Subcutaneous preadipocyte (primary cell): ENCODE measurements around the gene GLT1D1. TPM values are rescaled to one million over a fixed set of nuclear protein-coding genes. Genes with fewer than 3 reads are reported as not detected.

Source experiments
- total RNA-seq: library from RNA; depleted of rRNA; stranded (reverse); fragments of >200 nt; gene quantifications from 2 replicates; pipeline ENCODE4 v1.2.3, GENCODE V29; 2012

Gene GLT1D1
- total RNA-seq: not detected in 2 replicates

DNA sequence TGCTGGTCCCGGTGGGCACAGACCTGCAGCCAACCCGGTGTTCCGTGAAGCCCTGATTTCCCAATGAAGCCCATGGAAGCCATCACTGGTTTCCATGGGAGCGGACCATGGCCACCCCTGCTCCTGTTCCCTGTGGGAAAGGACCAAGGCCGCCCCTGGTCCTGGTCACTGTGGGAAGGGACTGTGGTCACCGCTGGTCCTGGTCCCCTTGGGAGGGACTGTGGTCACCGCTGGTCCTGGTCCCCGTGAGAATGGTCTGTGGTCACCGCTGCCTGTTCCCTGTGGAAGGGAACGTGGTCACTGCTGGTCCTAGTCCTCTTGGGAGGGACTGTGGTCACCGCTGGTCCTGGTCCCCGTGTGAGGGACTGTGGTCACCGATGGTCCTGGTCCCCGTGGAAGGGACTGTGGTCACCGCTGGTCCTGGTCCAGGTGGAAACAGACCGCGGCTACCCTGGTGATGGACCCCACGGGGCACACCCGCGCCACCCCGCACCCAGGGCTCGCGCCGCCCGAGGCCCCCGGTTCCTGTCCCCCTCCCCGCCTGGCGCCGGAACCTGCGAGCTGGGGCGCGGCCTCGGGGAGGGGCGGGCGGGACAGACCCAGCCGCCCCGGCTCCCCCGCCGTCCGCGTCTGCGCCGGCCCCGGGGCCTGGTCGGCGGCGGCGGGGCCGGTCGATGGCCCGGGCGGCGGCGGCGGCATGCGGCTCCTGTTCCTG, at the start of gene GLT1D1:
Gene GLT1D1, plus strand, starts transcription at position 594 of the 715 bp plus-strand sequence. Its CDS starts 104 bp downstream, at position 698.

GRCh38 chr12:128823916-128824839, 29.1 kb upstream of the GLT1D1 start, which contains the start of gene SLC15A4:
SLC15A4 (minus strand) TSS chr12:128823958; CDS start chr12:128823943, 15 bp downstream.

Other genes starting within 250 kb of the GLT1D1 start
- gene SLC15A4, start 29.5 kb upstream of the GLT1D1 start, total RNA-seq: 36.0 and 51.4 TPM in 2 replicates